Measurements from ENCODE around the gene STRADA. TPM values are rescaled to one million over a fixed set of nuclear protein-coding genes. Genes with fewer than 3 reads are reported as not detected.

Gene STRADA
- total and polyA plus RNA-seq, 2 of the 8 experiments (the other 6 are each of a cell fraction or from before 2014, with no cell fraction given) = 35.6 to 43.3 TPM

- TF ChIP-seq RBBP5 (IDR thresholded peaks at IDR 0.05; ENCODE audit: borderline replicate concordance, low read depth, low read length) (0 out of 2 replicates have a peak, but pooled peaks have one; percentile 49), TAF7 (optimal IDR thresholded peaks at IDR 0.05; ENCODE audit: borderline replicate concordance, low read depth, low read length) (peak; percentile 1), KDM4A (IDR thresholded peaks at IDR 0.05; ENCODE audit: low read depth, low read length, severe bottlenecking) (peak; percentile 31), CEBPB (IDR thresholded peaks at IDR 0.05; ENCODE audit: low read depth, low read length) (no peak), CTCF (IDR thresholded peaks at IDR 0.05; ENCODE audit: control extremely low read depth in 1 of 3, insufficient read depth in 1 of 3, low read depth in 1 of 3, low read length in 3 of 3) (peak in 2 of 3 experiments; percentile 3 to 5; a peak in 2 of 4 replicates), ASH2L (IDR thresholded peaks at IDR 0.05; ENCODE audit: low read length) (peak; percentile 60), NANOG (IDR thresholded peaks at IDR 0.05; ENCODE audit: insufficient read depth, low read depth, low read length, poor library complexity, severe bottlenecking) (no peak), USF2 (IDR thresholded peaks at IDR 0.05; ENCODE audit: low read length) (no peak), FOSL1 (IDR thresholded peaks at IDR 0.05; ENCODE audit: insufficient read depth, low read depth, low read length) (no peak), CHD2 (IDR thresholded peaks at IDR 0.05; ENCODE audit: low read length) (no peak), EP300 (IDR thresholded peaks at IDR 0.05; ENCODE audit: borderline replicate concordance in 1 of 2, low read depth in 2 of 2, low read length in 2 of 2) (no peak; a peak in 1 of 3 replicates), NRF1 (IDR thresholded peaks at IDR 0.05; ENCODE audit: low read depth, low read length) (peak; percentile 55), TEAD4 (IDR thresholded peaks at IDR 0.05; ENCODE audit: low read depth, low read length) (no peak), MAX (IDR thresholded peaks at IDR 0.05) (no peak), SUZ12 (IDR thresholded peaks at IDR 0.05; ENCODE audit: low read length) (no peak)
Measured at GRCh38 chr17:63774141-63774968, 32.8 kb upstream of the STRADA start, which contains the start of gene DDX42 (continued).

Measured in H1 (cell line).